HG03135 (cell line): ENCODE results near the gene CAPZB.

Experiments
- ATAC-seq: cut with Tn5 transposase; IDR thresholded peaks from one replicate; pipeline ENCODE4 v1.9.1; 2021; ENCODE audit warnings: mild to moderate bottlenecking, moderate library complexity; ENCODE audit not compliant: unreplicated experiment

CAPZB gene

GRCh38 chr1:19336543-19336942 lies 148.8 kb downstream of the CAPZB start:
- ATAC-seq, result no peak

GRCh38 chr1:19333587-19334354 lies 151.6 kb downstream of the CAPZB start:
- no peak for ATAC-seq

DNA sequence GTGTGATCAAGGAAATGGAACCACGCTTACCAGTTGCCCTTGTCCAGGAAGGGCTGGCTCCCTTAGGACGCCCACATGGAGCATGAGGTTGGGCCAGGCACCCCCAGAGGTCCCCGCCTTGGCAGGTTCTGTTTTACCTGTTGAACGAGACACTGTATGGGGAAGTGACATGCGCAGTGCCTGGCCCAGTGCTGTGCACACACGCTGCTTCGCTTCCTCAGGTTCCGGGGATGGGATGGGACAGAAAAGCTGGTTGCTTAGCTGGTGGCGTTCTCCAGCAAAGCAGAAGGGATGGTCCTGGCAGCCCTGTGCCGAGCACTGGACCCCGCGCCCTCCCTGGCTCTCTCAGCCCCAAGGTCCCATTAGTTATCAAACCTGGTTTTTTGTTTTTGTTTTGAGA lies 152.5 kb downstream of the CAPZB start:
- ATAC-seq, result no peak

DNA sequence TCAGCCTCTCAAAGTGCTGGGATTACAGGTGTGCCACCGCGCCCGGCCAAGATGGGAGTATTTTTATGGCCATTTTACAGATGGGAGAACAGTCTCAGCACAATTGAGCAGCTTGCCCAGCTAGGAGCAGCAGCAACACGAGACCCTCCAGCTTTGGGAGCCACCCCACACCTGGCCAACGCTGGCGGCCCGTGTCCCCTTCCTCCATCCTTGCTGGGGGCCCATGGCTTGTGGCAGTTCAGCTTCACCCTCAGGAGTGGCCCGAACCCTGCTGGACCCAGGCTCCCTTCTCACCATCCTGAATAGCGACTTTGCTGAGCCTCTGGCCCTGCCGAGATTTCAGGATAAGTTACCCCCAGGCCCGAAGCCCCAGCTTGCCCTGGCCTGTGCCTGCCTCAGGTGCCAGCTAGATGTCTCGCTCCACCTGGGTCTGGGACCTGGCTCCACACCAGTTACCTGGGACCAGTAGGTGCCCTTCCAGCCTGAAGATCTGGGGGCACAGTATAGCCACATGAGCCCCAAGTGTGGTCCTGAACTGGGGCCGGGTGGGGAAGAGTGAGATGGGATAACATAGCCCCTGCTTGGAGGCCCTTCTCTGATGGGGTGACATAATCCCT lies 154.0 kb downstream of the CAPZB start:
- no peak for ATAC-seq

- no peak for ATAC-seq
Measured at GRCh38 chr1:19330449-19331135, 154.7 kb downstream of the CAPZB start.

DNA sequence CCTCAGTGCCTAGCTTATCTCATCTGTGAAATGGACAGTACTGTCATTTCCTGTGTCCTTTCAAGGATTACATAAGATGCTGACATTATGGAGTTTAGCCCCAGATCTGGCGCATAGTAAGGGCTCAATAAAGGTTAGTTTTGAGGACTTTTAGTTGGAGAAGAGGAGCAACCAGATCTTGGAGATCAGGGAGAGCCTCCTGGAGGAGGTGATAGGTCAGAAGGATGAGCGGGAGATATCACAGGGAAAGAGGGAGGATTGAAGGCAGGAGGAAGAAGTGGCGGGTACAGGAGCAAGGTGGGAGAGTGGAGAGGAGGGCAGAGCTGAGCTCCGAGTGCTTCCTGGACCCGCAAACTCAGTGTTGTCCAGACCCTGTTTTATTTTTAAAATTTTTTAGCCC lies 155.7 kb downstream of the CAPZB start:
- ATAC-seq, result no peak

DNA sequence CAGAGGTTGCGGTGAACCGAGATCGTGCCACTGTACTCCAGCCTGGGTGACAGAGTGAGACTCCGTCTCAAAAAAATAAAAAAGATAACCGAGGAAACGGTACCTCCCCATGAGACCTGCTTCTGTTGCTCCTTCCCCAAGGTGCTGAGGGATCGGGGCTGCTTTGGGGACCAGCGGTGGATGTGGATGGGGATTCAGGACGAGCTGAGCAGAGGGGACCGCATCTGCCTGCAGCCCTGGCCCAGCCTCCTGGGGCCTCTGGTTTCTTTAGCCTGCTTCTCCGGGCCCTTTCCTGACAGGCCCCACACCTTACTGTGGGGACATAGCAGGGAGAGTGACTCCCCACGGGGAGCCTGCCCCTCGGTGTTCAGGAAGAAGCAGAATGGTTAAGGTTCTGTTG lies 156.2 kb downstream of the CAPZB start:
- ATAC-seq, result no peak

DNA sequence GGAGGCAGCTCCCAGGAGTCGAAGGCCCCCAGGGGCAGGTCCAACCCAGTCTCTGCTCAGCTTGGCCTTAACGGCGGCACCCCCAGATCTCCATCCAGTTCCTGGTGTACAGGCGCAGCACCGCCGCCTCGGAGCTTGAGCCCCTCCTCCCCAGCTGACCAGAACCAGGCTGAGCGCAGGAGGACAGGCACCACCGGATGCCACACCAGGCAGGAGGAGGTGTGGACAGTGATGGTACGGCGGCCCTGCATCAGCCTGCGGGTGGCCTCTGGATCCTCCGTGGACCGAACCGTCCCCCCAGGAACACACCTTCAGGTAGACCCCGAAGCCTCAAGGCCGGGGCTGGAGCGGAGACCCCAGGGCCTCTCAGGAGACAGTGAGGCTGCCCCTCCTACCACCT lies 156.9 kb downstream of the CAPZB start:
- no peak for ATAC-seq

DNA sequence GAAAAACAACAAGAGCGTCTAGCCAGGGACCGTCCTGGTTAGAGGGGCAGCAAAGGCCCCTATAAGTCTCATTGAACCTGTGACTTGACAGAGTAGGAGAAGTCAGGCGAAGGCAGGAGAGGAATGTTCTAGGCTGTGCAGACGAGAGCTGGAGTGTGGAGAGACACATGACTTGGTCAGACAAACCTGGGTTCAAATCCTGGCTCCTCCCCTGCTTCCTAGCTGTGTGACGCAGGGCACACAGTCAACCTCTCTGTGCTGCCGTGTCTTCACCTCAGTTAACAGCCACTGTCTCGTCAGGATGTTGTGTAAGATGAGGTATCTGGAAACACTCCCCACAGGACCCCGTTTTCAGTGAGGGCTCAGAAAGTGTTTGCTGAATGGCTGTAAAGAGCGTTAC lies 157.6 kb downstream of the CAPZB start:
- ATAC-seq, result no peak

GRCh38 chr1:19327301-19327700 lies 158.0 kb downstream of the CAPZB start:
- no peak for ATAC-seq

GRCh38 chr1:19326748-19327065 lies 158.6 kb downstream of the CAPZB start:
- no peak for ATAC-seq

- no peak for ATAC-seq
Measured at GRCh38 chr1:19325958-19326747, 159.2 kb downstream of the CAPZB start.

DNA sequence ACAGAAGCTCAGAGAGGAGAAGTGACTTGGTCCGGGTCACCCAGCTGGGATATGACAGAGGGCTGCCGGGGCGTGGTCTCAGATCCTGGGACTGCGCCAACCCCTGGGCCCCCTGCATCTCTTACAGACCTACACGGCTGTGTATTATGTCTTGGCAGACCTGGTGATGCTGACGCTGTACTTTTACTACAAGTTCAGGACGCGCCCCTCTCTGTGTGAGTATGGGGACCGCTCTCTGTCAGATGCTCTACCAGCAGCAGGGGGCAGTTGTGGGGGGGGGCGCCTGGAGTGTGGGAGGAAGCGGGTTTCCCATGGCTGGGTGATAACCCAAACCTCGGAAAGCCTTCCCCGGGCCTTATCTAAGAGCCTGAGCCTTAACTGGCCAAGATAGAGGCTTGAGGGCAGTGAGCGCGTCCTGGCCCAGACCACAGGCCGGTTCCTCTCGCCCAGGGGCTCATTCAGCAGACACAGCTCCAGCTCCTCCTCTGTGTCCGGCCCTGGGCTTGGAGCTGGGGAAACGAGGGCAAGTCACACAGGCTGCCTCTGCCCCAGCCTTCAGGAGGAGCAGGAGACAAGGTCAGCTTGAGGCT lies 159.9 kb downstream of the CAPZB start:
- ATAC-seq, result no peak

- no peak for ATAC-seq
Measured at GRCh38 chr1:19324665-19324990, 160.7 kb downstream of the CAPZB start.

DNA sequence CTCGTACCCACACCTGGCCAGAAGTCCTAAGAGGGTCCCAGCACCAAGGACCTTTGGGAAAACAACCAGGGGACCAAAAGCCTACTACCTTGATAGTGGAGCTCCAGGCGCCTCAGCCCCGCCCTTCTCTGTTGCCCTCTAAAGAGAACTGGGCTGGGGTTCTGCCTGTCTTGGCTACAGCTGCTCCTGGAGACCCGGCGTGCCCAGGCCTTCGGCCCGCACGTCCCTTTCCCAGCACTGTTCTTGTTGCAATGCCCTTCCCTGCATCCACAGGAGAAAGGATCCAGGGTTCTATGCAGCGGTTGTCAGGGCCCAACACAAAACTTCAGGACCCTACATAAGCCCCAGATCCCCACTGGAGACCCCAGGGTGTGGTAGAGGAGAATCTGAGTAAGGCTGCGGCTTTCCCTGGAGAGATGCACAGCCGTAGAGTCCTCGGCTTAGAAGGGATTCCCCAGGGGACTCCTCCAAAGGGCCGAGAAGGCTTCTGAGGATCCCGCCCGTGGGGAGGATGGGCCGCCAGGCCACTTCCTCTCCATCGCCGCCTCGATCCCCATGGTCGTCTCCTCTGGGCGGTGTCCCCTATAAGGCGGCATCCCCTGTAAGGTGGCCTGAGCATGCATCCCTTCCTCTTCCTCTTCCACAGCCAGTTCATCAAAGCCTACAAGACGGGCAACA lies 161.2 kb downstream of the CAPZB start:
- no peak for ATAC-seq

DNA sequence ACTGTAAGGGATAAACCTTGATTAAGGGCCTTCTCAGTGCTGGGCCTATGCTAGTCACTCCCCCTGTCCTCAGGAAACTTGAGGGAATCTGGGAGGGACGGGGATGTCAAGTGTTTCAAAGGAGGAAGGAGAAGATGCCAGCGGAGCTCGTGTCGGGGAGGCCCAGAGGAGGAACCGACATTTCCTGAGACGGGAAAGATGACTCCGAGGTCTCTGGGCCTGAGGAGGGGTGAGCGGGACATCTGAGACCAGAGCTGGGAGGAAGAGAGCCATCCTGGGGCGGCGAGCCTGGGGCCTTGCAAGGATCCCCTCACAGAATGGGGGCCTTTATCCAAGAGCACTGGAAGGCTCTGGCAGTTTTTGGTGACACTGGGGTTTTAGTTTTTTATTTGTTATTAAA lies 162.9 kb downstream of the CAPZB start:
- no peak for ATAC-seq

DNA sequence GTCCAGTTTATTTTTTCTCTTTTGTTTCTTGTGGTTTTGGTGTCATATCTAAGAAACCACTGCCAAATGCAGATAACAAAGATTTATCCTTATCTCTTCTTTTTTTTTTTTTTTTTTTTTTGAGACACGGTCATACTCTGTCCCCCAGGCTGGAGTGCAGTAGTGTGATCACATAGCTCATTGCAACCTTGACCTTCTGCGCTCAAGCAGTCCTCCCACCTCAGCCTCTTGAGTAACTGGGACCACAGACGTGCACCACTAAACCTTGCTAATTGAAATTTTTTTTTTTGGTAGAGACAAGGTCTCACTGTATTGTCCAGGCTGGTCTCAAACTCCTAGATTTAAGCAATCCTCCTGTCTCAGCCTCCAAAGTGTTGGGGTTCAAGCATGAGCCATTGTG lies 164.3 kb downstream of the CAPZB start:
- no peak for ATAC-seq

DNA sequence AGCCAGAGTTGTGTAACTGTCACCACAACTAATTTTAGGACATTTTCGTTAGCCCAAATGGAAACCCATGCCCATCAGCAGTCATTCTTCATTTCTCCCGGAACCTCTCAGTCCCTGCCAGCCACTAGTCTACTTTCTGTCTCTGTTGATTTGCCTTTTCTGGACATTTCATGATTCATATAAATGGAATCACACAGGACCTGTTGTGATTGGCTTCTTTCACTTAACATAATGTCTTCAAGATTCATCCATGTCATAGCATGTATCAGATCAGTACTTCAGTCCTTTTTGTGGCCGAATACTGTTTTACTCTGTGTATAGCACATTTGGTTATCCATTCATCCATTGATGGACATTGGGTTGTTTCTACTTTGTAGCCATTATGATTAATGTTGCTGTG lies 166.1 kb downstream of the CAPZB start:
- no peak for ATAC-seq

- no peak for ATAC-seq
Measured at GRCh38 chr1:19317126-19317910, 168.0 kb downstream of the CAPZB start.
